Peyer's patch (tissue), 4 donors: Measurements from ENCODE around the gene PLXNA4. TPM values are rescaled to one million over a fixed set of nuclear protein-coding genes. Genes with fewer than 3 reads are reported as not detected.

Experiments
- DNase-seq, 3 donors: peaks; one replicate each; pipeline ENCODE4 v3.0.0-alpha.2; 2017 to 2019
- H3K27ac ChIP-seq, 4 donors: fragments of 200-600 bp; sonication (generic); one replicate each; pipeline ENCODE4 v1.5.1; 2016 to 2019
- H3K27me3 ChIP-seq, 2 donors: fragments of 200-600 bp; sonication (generic); one replicate each; pipeline ENCODE4 v1.5.1; 2019
- H3K36me3 ChIP-seq, 3 donors: fragments of 200-600 bp; sonication (generic); one replicate each; pipeline ENCODE4 v1.5.1; 2016 to 2019
- H3K4me1 ChIP-seq, 4 donors: fragments of 200-600 bp; sonication (generic); one replicate each; pipeline ENCODE4 v1.5.1; 2016 to 2019
- H3K4me3 ChIP-seq, 4 donors: fragments of 200-600 bp; sonication (generic); 1 replicate in 3 of 4; 2 replicates in 1 of 4; pipeline ENCODE4 v1.5.1; 2016 to 2019; ENCODE audit warnings: mild to moderate bottlenecking in 1 of 4
- H3K9me3 ChIP-seq, 4 donors: fragments of 200-600 bp; sonication (generic); one replicate each; pipeline ENCODE4 v1.5.1; 2016 to 2019; ENCODE audit warnings: mild to moderate bottlenecking in 1 of 4
- POLR2A ChIP-seq, 2 donors: fragments of 450-650 bp; IDR thresholded peaks; one replicate each; pipeline ENCODE4 v1.5.1; 2017; ENCODE audit warnings: antibody characterized with exemption in 2 of 2, mild to moderate bottlenecking in 2 of 2, moderate library complexity in 2 of 2
- total RNA-seq, 4 donors: library from RNA; depleted of rRNA; stranded (reverse); fragments of >200 nt; gene quantifications; one replicate each; pipeline ENCODE4 v1.1.0, GENCODE V29; 2016
- TF ChIP-seq, protein P1 (sequence below), 6 experiments: fragments of 450-650 bp in 4 of 6; fragments of 200-600 bp in 2 of 6; sonication (generic) in 1 of 6; IDR thresholded peaks; one replicate each; pipeline ENCODE4 v1.5.1; 2017 to 2019; ENCODE audit warnings: antibody characterized with exemption in 6 of 6, mild to moderate bottlenecking in 3 of 6, moderate library complexity in 1 of 6

The PLXNA4 gene
- total RNA-seq, 4 donors from 2014 or later: 1.4 to 3.8 (median 3.0) TPM

DNA sequence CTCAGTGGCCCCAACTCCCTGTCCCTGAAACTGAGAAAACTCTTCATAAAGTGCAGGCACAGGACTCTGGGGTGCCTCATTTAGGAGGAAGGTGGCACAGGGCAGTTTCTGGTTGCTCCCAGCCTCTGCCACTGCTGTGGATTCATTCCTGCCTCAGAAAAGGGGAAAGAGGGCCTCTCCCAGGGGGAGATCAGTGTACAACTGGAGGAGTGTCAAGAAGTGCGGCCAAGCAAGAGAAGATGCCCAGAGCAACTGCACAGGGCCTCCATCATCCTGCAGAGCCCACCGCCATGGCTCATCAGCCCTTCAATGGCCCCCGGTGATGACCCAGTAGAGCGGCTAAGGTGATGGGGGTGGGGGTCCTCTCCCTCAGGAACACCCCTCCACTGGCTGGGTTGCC is 150.3 kb downstream of the PLXNA4 start:
- DNase-seq: no peak
- TF ChIP-seq, protein P1, sequence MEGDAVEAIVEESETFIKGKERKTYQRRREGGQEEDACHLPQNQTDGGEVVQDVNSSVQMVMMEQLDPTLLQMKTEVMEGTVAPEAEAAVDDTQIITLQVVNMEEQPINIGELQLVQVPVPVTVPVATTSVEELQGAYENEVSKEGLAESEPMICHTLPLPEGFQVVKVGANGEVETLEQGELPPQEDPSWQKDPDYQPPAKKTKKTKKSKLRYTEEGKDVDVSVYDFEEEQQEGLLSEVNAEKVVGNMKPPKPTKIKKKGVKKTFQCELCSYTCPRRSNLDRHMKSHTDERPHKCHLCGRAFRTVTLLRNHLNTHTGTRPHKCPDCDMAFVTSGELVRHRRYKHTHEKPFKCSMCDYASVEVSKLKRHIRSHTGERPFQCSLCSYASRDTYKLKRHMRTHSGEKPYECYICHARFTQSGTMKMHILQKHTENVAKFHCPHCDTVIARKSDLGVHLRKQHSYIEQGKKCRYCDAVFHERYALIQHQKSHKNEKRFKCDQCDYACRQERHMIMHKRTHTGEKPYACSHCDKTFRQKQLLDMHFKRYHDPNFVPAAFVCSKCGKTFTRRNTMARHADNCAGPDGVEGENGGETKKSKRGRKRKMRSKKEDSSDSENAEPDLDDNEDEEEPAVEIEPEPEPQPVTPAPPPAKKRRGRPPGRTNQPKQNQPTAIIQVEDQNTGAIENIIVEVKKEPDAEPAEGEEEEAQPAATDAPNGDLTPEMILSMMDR (IDR thresholded peaks at IDR 0.05): no peak
- no peak for TF ChIP-seq POLR2A (IDR thresholded peaks at IDR 0.05)
- Histone ChIP-seq H3K27me3 (no peaks in the 10 kb centered on the region), H3K4me3 (no peak overlapping the region), H3K4me1 (peaks cover 0 to 12% (median 3%) of the 10 kb centered on the region in 4 donors), H3K9me3 (no peaks in the 10 kb centered on the region), H3K27ac (no peak overlapping the region), H3K36me3 (no peaks in the 10 kb centered on the region)

DNA sequence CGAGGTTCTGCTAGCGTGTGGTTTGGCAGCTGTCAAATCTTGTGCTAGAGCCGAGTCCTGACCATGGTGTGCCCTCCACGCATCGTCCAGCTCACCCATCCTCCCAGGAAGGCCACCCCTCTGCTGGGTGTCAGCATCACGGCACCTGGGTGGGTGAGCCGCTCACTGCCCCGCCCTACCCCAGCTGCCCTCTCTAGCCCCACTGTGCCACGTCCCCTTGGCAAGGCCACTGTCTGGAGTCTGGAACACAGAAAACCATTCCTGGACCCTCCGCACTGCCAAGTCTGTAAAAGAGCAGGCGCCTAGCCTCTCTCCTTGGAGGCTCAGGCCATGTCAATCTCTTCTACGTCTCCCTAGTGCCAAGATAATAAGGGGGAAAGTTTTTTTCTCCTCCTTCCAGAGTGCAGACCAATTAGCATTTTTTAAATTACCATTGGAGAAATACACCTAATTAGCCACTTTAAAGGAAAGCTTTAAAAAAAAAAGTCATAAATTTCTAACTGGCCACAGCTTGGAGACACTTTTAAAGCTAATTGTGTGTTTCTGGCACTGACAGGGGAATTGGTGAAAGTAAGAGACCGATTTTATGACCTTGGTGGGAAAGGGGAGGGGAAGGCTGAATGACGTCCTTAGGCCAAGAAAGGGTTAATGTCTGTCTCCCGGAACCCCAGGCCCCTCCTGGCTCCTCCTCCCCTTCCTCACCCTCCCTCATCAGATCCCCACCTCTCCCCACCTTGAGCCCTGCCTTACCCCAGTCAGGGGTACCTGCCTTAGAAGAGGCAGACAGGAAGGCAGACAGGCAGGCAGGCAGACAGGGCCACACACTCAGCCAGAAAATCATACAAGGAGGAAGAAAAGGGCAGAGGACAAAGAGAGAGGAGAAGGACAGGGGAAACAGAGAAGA is 151.2 kb downstream of the PLXNA4 start:
- no peaks in the 10 kb centered on the region for H3K36me3 ChIP-seq
- peaks cover 0 to 3% (median 1%) of the 10 kb centered on the region in 4 donors for H3K4me1 ChIP-seq
- no peak overlapping the region for H3K27ac ChIP-seq

DNA sequence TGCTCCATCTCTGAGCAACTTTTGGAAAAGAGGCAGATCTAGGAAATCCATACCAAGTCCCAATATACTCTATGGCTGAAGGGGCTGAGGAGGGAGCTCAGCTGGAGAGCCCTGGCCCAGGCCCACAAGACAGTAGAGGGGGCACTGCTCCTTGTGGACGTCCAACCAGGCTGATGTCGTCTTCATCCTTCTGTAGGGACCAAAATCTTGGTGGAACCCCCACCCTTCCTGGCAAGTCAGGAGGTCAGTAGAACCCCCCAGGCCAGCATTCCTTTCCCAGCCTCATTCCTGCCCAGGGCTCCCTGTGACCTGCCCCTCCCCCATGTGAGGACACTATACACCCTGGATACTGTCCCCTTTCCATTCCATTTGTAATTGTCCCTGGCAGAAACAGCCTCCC is 152.0 kb downstream of the PLXNA4 start:
- no peak for DNase-seq
- H3K27ac ChIP-seq: no peak overlapping the region
- no peaks in the 10 kb centered on the region for H3K9me3 ChIP-seq
- H3K36me3 ChIP-seq: no peaks in the 10 kb centered on the region
- H3K4me1 ChIP-seq: no peaks in the 10 kb centered on the region
- no peaks in the 10 kb centered on the region for H3K27me3 ChIP-seq
- TF ChIP-seq, protein P1 (IDR thresholded peaks at IDR 0.05): no peak
- TF ChIP-seq POLR2A (IDR thresholded peaks at IDR 0.05): no peak
- no peak overlapping the region for H3K4me3 ChIP-seq

More for the DNA sequence above, 151.2 kb downstream of the PLXNA4 start:
- DNase-seq: no peak
- Histone ChIP-seq H3K4me3 (no peak overlapping the region), H3K27me3 (no peaks in the 10 kb centered on the region), H3K9me3 (no peaks in the 10 kb centered on the region)
- TF ChIP-seq, protein P1 (IDR thresholded peaks at IDR 0.05): no peak
- TF ChIP-seq POLR2A (IDR thresholded peaks at IDR 0.05): no peak

DNA sequence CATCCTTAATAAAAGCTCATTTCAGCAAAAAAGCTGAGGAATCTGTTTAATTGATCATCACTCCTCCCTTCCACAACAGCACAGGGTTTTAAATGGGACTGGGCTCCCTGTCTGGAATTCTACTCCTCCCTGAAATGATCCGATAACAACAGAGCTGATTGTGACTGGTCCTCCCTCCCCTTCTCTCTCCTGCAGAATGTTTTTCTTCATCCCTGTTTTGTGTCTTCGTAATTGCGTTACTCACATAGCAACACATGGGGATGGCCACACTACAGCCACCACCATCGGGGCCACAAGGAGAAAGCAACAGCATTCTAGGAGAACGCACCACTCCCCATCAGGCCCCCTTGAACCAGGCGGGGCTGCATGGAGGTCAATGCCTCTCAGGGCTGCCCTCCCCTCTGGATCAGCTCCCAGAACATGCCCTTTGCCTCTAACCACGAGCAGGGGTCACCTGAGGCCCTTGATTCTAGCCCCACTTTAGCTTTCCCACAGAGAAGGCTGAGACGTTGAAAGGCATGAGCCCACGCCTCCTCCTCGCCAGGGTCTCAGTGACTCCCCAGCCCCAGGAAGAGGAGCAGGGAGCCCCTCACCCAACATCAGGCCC is 152.6 kb downstream of the PLXNA4 start:
- no peaks in the 10 kb centered on the region for H3K27me3 ChIP-seq
- no peak overlapping the region for H3K27ac ChIP-seq
- H3K9me3 ChIP-seq: no peaks in the 10 kb centered on the region
- no peak overlapping the region for H3K4me3 ChIP-seq
- TF ChIP-seq POLR2A (IDR thresholded peaks at IDR 0.05): no peak
- TF ChIP-seq, protein P1 (IDR thresholded peaks at IDR 0.05): no peak
- no peaks in the 10 kb centered on the region for H3K4me1 ChIP-seq
- DNase-seq: no peak
- H3K36me3 ChIP-seq: no peaks in the 10 kb centered on the region

DNA sequence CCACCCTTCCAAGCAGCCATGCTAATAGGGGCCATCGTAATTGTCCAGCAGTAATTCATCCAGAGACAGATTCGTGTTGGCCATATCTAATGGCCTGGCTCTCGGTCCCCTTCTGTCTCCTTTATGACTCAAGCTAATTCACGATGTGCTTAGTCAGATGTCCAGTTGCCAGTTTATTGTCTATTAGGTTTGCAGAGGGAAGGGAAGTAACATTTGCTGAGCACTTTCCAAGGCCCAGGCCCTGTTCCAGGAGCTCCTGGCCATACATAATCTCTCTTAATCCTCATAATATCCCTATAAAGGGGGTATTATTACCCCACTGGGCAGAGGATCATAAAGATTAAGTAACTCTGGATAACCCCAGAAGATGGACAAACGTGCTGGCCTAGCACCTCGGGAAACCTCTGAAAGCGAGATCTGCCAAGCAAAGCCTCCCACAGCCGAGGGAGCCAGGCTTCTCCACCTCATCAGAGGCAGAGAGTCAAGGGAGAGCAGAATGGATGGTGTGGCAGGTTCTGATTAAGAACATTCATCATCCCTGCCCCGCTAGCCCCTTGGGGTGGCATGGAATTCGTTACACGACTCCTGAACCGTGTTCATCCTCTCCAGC is 153.7 kb downstream of the PLXNA4 start:
- DNase-seq: no peak
- Histone ChIP-seq H3K9me3 (no peaks in the 10 kb centered on the region), H3K4me1 (no peaks in the 10 kb centered on the region), H3K27me3 (no peaks in the 10 kb centered on the region), H3K36me3 (no peaks in the 10 kb centered on the region), H3K4me3 (no peak overlapping the region), H3K27ac (no peak overlapping the region)
- no peak for TF ChIP-seq POLR2A (IDR thresholded peaks at IDR 0.05)
- TF ChIP-seq, protein P1 (IDR thresholded peaks at IDR 0.05): no peak
